Motor neuron (in vitro differentiated cells): ENCODE measurements around the gene TNNI2. TPM values are rescaled to one million over a fixed set of nuclear protein-coding genes. Genes with fewer than 3 reads are reported as not detected.
A peak's percentile ranks its signal among the peaks of the same experiment; 100 is the strongest.

Experiments used
- ATAC-seq, 8 experiments: fragments of 200-7000 bp; cut with Tn5 transposase; replicated peaks in 6 of 8; 2 replicates each; pipeline ENCODE4 v1.8.0; 2021; ENCODE audit warnings: mild to moderate bottlenecking in 8 of 8, moderate library complexity in 8 of 8
- H3K27ac ChIP-seq, 2 donors: fragments of 250-450 bp; sonication (Bioruptor Pico); 2 replicates each; pipeline ENCODE4 v1.9.0; 2021; ENCODE audit warnings: antibody characterized with exemption in 2 of 2, mild to moderate bottlenecking in 2 of 2, moderate library complexity in 1 of 2
- H3K4me1 ChIP-seq, 2 donors: fragments of 250-450 bp; sonication (Bioruptor Pico); replicated peaks in 1 of 2; 2 replicates each; pipeline ENCODE4 v1.6.1; 2021; ENCODE audit warnings: antibody characterized with exemption in 2 of 2, mild to moderate bottlenecking in 2 of 2, moderate library complexity in 1 of 2
- H3K4me3 ChIP-seq, 5 donors: fragments of 250-450 bp; sonication (Bioruptor Pico); 2 replicates each; pipeline ENCODE4 v1.9.0; 2021; ENCODE audit warnings: antibody characterized with exemption in 5 of 5, mild to moderate bottlenecking in 5 of 5, moderate library complexity in 4 of 5
- WGBS, 10 experiments: fragments of 450-650 bp; shearing (Covaris generic); methylation state at CpG; one replicate each; pipeline ENCODE4 v1.0.0; 2022; 5-methylcytosine and 5-hydroxymethylcytosine counted together
- in situ Hi-C, 9 experiments: fragments of 400-800 bp; cut with MboI; loops; one replicate each; pipeline ENCODE4 v1.15.0; 2021; ENCODE audit warnings: low sequenced_read_pairs in 9 of 9, low pct_unique_long_range_greater_than_20kb in 2 of 9; ENCODE audit not compliant: unreplicated experiment in 9 of 9
- total RNA-seq, 8 experiments: library from RNA; unstranded; fragments of 300-600 nt; gene quantifications; 2 replicates each; pipeline versions ENCODE4 v1.2.3 to v1.2.4, GENCODE V29; 2022

Gene TNNI2
- total RNA-seq, 8 experiments from 2014 or later = 0.43 TPM; not detected in 7

DNA sequence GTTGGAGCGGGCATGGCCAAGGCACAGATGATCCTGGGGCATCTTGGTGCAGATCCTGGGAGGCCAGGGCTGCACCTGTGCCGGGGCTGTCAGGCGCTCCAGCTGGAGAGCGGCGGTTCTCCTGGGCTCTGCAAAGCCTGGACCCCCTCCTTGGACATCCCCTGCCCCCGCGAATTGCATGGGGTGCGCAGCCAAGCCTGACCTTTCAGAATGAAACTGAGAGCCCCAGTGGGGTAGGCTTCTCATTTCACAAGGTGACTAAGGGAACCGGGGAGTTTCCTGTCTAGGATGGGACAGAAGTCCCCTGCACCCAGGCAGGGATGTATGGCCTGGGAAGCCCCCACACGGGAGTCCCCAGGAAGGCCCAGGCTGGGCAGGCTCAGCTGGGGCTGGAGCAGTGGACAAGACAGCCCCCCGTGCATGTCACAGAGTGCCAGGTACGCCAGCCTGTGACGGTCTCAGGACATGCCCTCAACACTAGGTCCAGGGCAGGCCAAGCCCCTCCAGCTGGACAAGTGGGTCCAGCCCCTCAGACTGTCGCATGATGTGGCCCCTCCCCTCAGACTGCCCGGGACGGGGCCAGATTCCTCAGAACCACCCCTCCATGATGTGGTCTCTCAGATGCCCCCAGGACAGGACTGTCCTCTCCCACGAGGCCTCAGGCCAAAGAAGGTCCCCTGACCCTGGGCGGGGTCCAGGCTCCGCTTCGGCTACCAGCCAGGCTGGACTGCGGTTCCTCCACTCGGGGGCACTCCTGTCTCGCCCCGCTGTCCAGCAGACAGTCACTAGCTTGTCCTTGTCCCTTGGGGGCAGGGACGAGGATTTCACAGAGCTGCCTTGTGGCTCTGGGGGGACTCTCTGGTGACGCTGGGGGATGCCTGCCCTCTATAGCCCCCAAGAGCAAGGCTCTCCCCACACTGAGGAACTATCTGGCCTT is 16.4 kb downstream of the TNNI2 start:
- no peak overlapping the region for H3K4me3 ChIP-seq
- no peaks in the 10 kb centered on the region for H3K4me1 ChIP-seq
- in situ Hi-C loops = no loop called here
- no peak for ATAC-seq
- WGBS, 10 experiments = 30 to 100% (median 75%) methylated on average over 2 to 7 of the region's 26 CpGs; no CpG with 5 or more reads in 6 of the 10 experiments
- H3K27ac ChIP-seq = no peak overlapping the region

DNA sequence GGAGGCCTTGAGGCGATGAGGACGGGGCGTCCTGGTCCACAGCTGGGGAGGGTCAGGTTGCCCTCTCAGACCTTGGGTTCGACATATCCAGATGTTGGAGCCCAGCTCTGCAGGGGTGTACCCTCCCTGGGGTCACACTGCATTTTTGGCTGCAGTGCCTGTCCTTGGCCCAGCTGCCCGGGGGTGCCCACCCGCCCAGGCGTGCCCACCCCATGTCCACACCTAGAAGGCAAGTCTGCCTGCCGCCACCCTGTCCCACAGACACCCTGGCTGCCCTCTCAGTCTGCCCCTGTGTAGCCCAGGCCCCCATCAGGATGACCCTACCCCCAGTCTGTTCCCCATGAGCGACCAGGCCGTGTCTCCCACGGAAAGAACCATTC is 17.1 kb downstream of the TNNI2 start:
- in situ Hi-C loops = no loop called here

GRCh38 chr11:1856306-1857005 is 17.7 kb downstream of the TNNI2 start:
- ATAC-seq = no peak
- in situ Hi-C loops = no loop called here
- 82 to 100% methylated on average over 2 of the region's 13 CpGs; no CpG with 5 or more reads in 8 of the 10 experiments for WGBS, 10 experiments
- no peak overlapping the region for H3K4me3 ChIP-seq
- H3K4me1 ChIP-seq = no peaks in the 10 kb centered on the region
- no peak overlapping the region for H3K27ac ChIP-seq

More for the DNA sequence above, 17.1 kb downstream of the TNNI2 start:
- 100% methylated on average over 1 to 3 of the region's 11 CpGs; no CpG with 5 or more reads in 8 of the 10 experiments for WGBS, 10 experiments
- Histone ChIP-seq H3K27ac (no peak overlapping the region), H3K4me3 (no peak overlapping the region), H3K4me1 (no peaks in the 10 kb centered on the region)
- no peak for ATAC-seq

DNA sequence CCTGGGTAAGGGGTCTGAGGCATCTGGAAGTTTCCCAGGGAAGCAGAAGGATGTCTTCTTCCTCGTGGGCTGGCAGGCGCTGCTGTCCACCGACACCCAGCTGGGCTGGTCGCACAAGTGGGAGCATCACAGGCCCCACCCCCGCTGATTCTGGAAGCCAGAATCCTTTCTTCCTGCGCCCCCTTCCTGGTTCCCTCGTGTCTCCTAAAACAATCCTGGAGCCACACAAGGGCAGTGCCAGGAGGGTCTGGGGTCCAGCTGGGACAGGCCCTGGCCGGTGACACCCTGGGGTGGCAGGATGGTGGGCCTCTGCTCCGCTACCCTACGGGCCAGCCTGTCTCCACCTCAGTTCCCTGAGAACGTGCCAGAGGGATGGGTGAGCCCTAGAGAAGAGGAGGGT is 18.3 kb downstream of the TNNI2 start:
- WGBS, 10 experiments = 56% methylated on average over 3 of the region's 11 CpGs; no CpG with 5 or more reads in 9 of the 10 experiments
- in situ Hi-C loops = no loop called here

GRCh38 chr11:1858154-1858553 is 19.4 kb downstream of the TNNI2 start:
- WGBS, 10 experiments = 75 to 80% methylated on average over 3 to 5 of the region's 9 CpGs; no CpG with 5 or more reads in 8 of the 10 experiments
- in situ Hi-C loops = no loop called here
- Histone ChIP-seq H3K4me1 (no peaks in the 10 kb centered on the region), H3K27ac (no peak overlapping the region), H3K4me3 (no peak overlapping the region)
- ATAC-seq = no peak

More for the DNA sequence above, 18.3 kb downstream of the TNNI2 start:
- Histone ChIP-seq H3K27ac (no peak overlapping the region), H3K4me1 (no peaks in the 10 kb centered on the region), H3K4me3 (no peak overlapping the region)
- ATAC-seq = no peak

- ATAC-seq = no peak
- 50 to 100% (median 58%) methylated on average over 1 to 4 of the region's 7 CpGs; no CpG with 5 or more reads in 7 of the 10 experiments for WGBS, 10 experiments
- Histone ChIP-seq H3K4me1 (peaks cover 0 to 2% of the 10 kb centered on the region in 2 donors), H3K4me3 (no peak overlapping the region), H3K27ac (no peak overlapping the region)
- in situ Hi-C loops = no loop called here
Observed at GRCh38 chr11:1858576-1858975, 19.8 kb downstream of the TNNI2 start.

GRCh38 chr11:1859004-1859403 is 20.2 kb downstream of the TNNI2 start:
- no peak overlapping the region for H3K4me3 ChIP-seq
- in situ Hi-C loops = no loop called here
- H3K4me1 ChIP-seq = peaks cover 0 to 3% of the 10 kb centered on the region in 2 donors
- H3K27ac ChIP-seq = no peak overlapping the region
- ATAC-seq = peak in 1 of 8 experiments; percentile 71
- WGBS, 10 experiments = 33 to 100% (median 60%) methylated on average over 1 to 2 of the region's 4 CpGs; no CpG with 5 or more reads in 6 of the 10 experiments

GRCh38 chr11:1860108-1860507 is 21.3 kb downstream of the TNNI2 start:
- Histone ChIP-seq H3K27ac (no peak overlapping the region), H3K4me3 (no peak overlapping the region), H3K4me1 (peaks cover 0 to 13% of the 10 kb centered on the region in 2 donors)
- no peak for ATAC-seq
- in situ Hi-C loops = no loop called here
- 43 to 100% (median 73%) methylated on average over 1 of the region's 1 CpG; no CpG with 5 or more reads in 1 of the 10 experiments for WGBS, 10 experiments

DNA sequence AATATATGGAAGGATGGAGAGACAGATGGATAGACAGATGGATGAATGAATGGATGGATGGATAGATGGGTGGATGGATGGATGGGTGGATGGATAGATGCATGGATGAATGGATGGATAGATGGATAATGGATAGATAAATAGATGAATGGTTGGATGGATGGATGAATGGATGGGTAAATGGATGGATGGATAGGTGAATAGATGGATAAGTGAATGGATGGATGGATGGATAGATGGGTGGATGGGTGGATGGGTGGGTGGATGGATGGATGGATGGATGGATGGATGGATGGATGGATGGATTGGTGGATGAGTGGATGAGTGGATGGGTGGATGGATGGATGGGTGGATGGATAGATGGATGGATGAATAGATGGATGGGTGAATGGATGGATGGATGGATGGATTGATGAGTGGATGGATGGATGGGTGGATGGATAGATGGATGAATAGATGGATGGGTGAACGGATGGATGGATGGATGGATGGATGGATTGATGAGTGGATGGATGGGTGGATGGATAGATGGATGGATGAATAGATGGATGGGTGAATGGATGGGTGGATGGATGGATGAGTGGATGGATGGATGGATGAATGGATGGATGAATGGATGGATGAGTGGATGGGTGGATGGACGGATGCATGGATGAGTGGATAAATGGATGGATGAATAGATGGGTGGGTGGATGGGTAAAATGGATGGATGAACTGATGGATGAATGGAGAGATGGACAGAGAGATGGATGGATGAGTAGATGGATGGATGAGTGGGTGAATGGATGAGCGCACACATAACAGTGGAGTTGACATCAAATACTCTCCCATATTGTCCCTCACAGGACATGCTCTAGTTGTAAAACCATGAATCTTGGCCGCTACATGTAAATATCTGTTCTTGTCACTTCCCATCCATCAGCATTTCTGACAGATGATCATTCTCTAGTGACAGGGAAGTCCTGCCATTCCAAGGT is 22.9 kb downstream of the TNNI2 start:
- Histone ChIP-seq H3K4me3 (no peak overlapping the region), H3K4me1 (peaks cover 0 to 13% of the 10 kb centered on the region in 2 donors), H3K27ac (no peak overlapping the region)
- in situ Hi-C loops = no loop called here
- ATAC-seq = no peak
- WGBS, 10 experiments = 67 to 100% (median 82%) methylated on average over 1 to 4 of the region's 4 CpGs

DNA sequence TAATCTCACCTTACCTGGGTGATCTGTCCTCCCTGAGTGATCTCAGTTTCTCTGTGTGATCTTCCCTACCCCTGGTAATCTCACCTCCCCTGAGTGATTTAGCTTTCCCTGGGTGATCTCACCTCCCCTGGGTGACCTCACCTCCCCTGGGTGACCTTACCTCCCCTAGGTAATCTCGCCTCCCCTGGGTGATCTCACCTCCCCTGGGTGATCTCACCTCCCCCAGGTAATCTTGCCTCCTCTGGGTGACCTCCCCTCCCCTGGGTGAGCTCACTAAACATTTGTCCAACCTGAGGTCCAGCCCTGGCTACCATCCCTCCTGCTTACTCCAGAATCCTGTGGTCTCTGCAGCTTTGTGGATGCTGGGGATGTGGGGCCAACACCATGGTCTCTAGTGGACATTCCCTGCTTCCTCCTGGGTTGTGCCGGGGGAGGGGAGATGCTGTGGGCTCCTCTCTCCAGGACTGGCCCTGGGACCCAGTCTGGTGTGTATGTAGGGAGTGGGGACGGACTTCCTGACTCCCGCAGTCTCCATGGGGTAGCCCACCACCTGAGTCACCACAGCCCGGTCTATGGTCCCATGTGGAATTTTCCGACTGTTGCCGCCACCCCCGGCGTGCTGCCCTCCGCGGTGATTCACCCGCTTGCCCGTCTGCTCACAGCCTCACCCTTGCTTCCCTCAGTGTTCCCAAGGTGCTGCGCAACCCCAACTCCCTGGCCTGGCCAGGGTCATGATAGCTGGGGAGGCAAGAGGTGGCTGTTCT is 24.0 kb downstream of the TNNI2 start:
- in situ Hi-C loops = no loop called here
- ATAC-seq = peak in 1 of 8 experiments; percentile 10
- no peak overlapping the region for H3K27ac ChIP-seq
- peaks cover 0 to 13% of the 10 kb centered on the region in 2 donors for H3K4me1 ChIP-seq
- no peak overlapping the region for H3K4me3 ChIP-seq
- 0 to 50% methylated on average over 1 to 2 of the region's 14 CpGs; no CpG with 5 or more reads in 8 of the 10 experiments for WGBS, 10 experiments

GRCh38 chr11:1863352-1864216 is 24.8 kb downstream of the TNNI2 start:
- in situ Hi-C loops = no loop called here
- H3K27ac ChIP-seq = no peak overlapping the region
- no peak overlapping the region for H3K4me3 ChIP-seq
- ATAC-seq = peak in 6 of 8 experiments; percentile 54 to 98 (median 77)
- 0% methylated on average over 1 of the region's 27 CpGs; no CpG with 5 or more reads in 9 of the 10 experiments for WGBS, 10 experiments
- peaks cover 0 to 13% of the 10 kb centered on the region in 2 donors for H3K4me1 ChIP-seq
